Breast epithelium (tissue), 3 donors: ENCODE measurements around the gene PRRG1.

Source experiments
- POLR2A ChIP-seq: fragments of 450-650 bp; IDR thresholded peaks from one replicate; pipeline ENCODE4 v1.6.1; 2016; ENCODE audit warnings: antibody characterized with exemption, mild to moderate bottlenecking, moderate library complexity
- POLR2AphosphoS5 ChIP-seq, 3 donors: sonication (generic); formaldehyde crosslinking; IDR thresholded peaks; one replicate each; pipeline ENCODE4 v1.6.1; 2017; ENCODE audit warnings: antibody characterized with exemption in 3 of 3
- TF ChIP-seq, protein P1 (sequence below), 3 donors: fragments of 450-650 bp; IDR thresholded peaks; one replicate each; pipeline ENCODE4 v1.5.1; 2016 to 2017; ENCODE audit warnings: antibody characterized with exemption in 3 of 3, mild to moderate bottlenecking in 3 of 3, moderate library complexity in 3 of 3

- TF ChIP-seq, protein P1, sequence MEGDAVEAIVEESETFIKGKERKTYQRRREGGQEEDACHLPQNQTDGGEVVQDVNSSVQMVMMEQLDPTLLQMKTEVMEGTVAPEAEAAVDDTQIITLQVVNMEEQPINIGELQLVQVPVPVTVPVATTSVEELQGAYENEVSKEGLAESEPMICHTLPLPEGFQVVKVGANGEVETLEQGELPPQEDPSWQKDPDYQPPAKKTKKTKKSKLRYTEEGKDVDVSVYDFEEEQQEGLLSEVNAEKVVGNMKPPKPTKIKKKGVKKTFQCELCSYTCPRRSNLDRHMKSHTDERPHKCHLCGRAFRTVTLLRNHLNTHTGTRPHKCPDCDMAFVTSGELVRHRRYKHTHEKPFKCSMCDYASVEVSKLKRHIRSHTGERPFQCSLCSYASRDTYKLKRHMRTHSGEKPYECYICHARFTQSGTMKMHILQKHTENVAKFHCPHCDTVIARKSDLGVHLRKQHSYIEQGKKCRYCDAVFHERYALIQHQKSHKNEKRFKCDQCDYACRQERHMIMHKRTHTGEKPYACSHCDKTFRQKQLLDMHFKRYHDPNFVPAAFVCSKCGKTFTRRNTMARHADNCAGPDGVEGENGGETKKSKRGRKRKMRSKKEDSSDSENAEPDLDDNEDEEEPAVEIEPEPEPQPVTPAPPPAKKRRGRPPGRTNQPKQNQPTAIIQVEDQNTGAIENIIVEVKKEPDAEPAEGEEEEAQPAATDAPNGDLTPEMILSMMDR (IDR thresholded peaks at IDR 0.05) = no peak
- TF ChIP-seq POLR2A (no peak), POLR2AphosphoS5 (IDR thresholded peaks at IDR 0.05) (no peak)
These were observed 17.6 kb upstream of the PRRG1 start for GRCh38 chrX:37331546-37331945.
